ENCODE measurements around the gene ALG3. TPM values are rescaled to one million over a fixed set of nuclear protein-coding genes. Genes with fewer than 3 reads are reported as not detected.
A peak's percentile ranks its signal among the peaks of the same experiment; 100 is the strongest.

Gene ALG3
- total and polyA plus RNA-seq, 2 donors (not counting 3 experiments of a cell fraction or from before 2014, with no cell fraction given): 42.9 to 99.9 TPM

- peak within 1 kb of the TSS; percentile 90 for H3K9ac ChIP-seq (replicated peaks; ENCODE audit: extremely low read depth, insufficient read depth, low read length)
- peaks cover 0 to 6% of the 10 kb centered on the region in 2 experiments for H3K36me3 ChIP-seq (ENCODE audit: control insufficient read depth in 2 of 2, extremely low read depth in 1 of 2, insufficient read depth in 2 of 2, low read length in 2 of 2)
- peak within 1 kb of the TSS; percentile 15 to 100 (median 76) for H3K4me3 ChIP-seq (replicated peaks in 1 of 3; ENCODE audit: insufficient read depth in 1 of 3, low read depth in 1 of 3, low read length in 3 of 3)
- H3K27ac ChIP-seq (ENCODE audit: insufficient read depth, low read depth, low read length): peak within 1 kb of the TSS; percentile 89
- H3K4me2 ChIP-seq (ENCODE audit: insufficient read depth, low read length): peak within 1 kb of the TSS; percentile 97
- DNase-seq (ENCODE audit: low read depth, low spot score) (peak; percentile 97), FAIRE-seq (peak; percentile 98)
- POLR2A ChIA-PET: no interaction called here
- CTCF ChIA-PET: interaction anchor here (0.6 to 1.4 kb wide), 21 partner anchors 9 to 365 kb away, joined by 3 to 21 read pairs (median 4); partner anchors contain the start of genes ABCF3, CAMK2N2 and PARL
- H2AFZ ChIP-seq (ENCODE audit: low read depth, low read length): peak within 1 kb of the TSS; percentile 99
- intact Hi-C loops (cut with micrococcal nuclease) (loop anchor here (1.0 to 5.0 kb wide), 10 partner anchors 22 to 354 kb away; partner anchors contain the start of genes ABCF3, AP2M1, EIF2B5 and PSMD2), dilution Hi-C loops (cut with MboI; ENCODE audit: extremely low pct_ligation_motif_present, low sequenced_read_pairs) (no loop called here)
- no peaks in the 10 kb centered on the region for H4K20me1 ChIP-seq (replicated peaks; ENCODE audit: control insufficient read depth, extremely low read depth, insufficient read depth, low read length)
- H3K79me2 ChIP-seq (ENCODE audit: control insufficient read depth, insufficient read depth, low read length): peaks cover 4% of the 10 kb centered on the region
- H3K9me1 ChIP-seq (replicated peaks; ENCODE audit: control insufficient read depth, extremely low read depth, insufficient read depth, low read length): no peaks in the 10 kb centered on the region
- peak; percentile 22 to 47 for TF ChIP-seq CTCF (IDR thresholded peaks at IDR 0.05; ENCODE audit: extremely low read depth in 1 of 2, insufficient read depth in 1 of 2, low read depth in 1 of 2, low read length in 2 of 2)
- TF ChIP-seq, protein P1, sequence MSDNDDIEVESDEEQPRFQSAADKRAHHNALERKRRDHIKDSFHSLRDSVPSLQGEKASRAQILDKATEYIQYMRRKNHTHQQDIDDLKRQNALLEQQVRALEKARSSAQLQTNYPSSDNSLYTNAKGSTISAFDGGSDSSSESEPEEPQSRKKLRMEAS (IDR thresholded peaks at IDR 0.05; ENCODE audit: insufficient read depth, insufficient read length): peak; percentile 98
- TF ChIP-seq JUN (IDR thresholded peaks at IDR 0.05; ENCODE audit: borderline replicate concordance, insufficient read depth, insufficient read length, low read depth): no peak
- peak; percentile 58 for TF ChIP-seq POLR2AphosphoS5 (IDR thresholded peaks at IDR 0.05; ENCODE audit: insufficient read depth, low read depth, low read length)
- no peak for TF ChIP-seq FOS (IDR thresholded peaks at IDR 0.05; ENCODE audit: borderline replicate concordance, insufficient read depth, low read length)
- no peak for TF ChIP-seq EZH2 (IDR thresholded peaks at IDR 0.05; ENCODE audit: borderline replicate concordance, low read depth, low read length, severe bottlenecking)
- no peak for TF ChIP-seq GATA2 (IDR thresholded peaks at IDR 0.05; ENCODE audit: insufficient read depth, insufficient read length, low read depth, low read length)
- TF ChIP-seq MYC (IDR thresholded peaks at IDR 0.05; ENCODE audit: low read depth, low read length): peak; percentile 79
- TF ChIP-seq POLR2A (IDR thresholded peaks at IDR 0.05; ENCODE audit: low read depth, low read length): no peak
- BruUV-seq (replicated peaks): TSS peak; percentile 51
- no peaks in the 10 kb centered on the region for H3K9me3 ChIP-seq (replicated peaks; ENCODE audit: control insufficient read depth, insufficient read depth, low read length)
- H3K27me3 ChIP-seq (ENCODE audit: control insufficient read depth in 2 of 2, insufficient read depth in 2 of 2, low read length in 2 of 2): no peaks in the 10 kb centered on the region
- peaks cover 7% of the 10 kb centered on the region for H3K4me1 ChIP-seq (ENCODE audit: control insufficient read depth, extremely low read depth, insufficient read depth, low read length)
Measured at GRCh38 chr3:184249412-184250166, 827 bp upstream of the ALG3 start, which contains the start of gene EEF1AKMT4. Gene EEF1AKMT4, plus strand, starts transcription at chr3:184249672. Its CDS starts 23 bp downstream, at chr3:184249695.

All from endothelial cell of umbilical vein (primary cell).